Activated T-cell treated with anti-CD3 and anti-CD28 coated beads, Interleukin-2, amount 50 U/mL, for 1 hour (primary cell): Measurements from ENCODE around the gene DMGDH.

Experiments
- DNase-seq: peaks from one replicate; pipeline ENCODE4 v3.0.0-alpha.2; 2020

DMGDH gene

DNA sequence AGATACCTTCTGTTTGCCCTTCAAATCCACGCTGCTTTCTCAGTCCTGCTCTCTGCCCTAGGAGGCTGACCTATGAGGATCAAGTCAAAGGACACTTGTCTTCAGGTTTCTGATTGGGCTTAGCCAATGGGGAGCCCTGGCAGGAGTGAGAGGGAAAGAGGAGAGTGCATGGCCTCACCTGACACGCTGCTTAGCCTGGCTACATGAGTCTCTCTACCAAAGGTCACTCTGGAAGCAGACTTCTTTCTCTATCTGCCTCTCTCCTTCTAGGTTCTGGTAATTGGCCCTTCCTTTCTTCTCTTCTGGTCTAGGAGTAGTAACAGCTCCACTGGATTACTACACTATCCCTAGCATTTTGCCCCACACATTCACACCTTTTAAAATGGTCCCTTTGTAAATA, 97.5 kb downstream of the DMGDH start:
- no peak for DNase-seq

DNA sequence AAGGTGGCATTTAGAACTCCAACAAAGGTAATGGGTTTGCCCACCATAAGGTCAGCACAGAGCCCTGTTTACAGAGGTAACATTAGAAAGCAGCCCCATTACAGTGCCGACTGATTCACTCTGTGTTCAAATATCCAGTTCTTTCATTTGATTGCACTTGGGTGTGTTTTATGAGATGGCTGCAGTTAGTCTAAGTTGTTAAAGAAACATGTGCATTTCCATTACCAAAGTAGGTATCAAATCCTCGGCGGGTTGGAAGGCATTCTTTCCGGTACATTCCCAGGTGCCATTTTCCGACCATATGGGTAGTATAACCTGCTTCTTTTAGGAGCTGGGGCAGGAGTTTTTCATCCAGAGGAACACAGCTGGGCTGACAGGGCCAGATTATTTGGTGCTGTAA, 100.7 kb downstream of the DMGDH start:
- DNase-seq: no peak

DNA sequence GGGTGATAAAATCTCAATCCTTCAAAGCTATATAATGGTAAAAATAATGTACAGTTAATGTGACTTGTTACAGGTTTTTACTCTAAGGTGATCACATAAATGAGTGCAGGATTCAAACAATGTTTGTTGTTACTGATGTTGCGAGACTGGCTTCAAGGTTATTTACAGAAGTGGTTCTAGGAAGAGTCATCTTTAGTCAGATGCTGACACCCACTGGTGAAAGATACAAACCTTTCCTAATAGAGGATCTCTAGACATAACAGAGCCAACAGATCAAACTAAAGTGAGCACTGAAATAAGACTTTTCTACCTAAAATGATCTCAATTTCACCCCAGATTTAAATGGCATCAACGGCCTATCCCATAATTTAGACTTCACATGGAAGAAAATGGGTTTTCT, 104.6 kb downstream of the DMGDH start:
- DNase-seq: no peak

DNA sequence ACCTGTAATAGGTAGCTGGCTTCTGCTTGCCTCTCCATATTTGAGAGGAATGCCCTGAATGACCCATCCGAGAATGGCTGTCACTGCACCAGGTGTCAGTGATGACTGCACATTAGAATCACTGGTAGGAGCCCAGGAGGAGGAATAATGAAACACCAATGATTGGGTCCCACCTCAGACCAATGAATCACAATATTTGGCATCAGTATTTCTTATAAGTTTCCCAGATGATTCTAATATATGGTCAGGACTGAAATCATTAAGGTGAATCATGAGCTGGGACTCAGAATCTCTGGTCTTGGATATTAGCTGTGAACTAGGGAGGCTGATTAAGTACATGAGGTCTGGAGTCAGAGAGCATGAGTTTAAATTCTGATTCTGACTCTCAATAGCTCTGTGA, 107.7 kb downstream of the DMGDH start:
- DNase-seq: no peak

DNA sequence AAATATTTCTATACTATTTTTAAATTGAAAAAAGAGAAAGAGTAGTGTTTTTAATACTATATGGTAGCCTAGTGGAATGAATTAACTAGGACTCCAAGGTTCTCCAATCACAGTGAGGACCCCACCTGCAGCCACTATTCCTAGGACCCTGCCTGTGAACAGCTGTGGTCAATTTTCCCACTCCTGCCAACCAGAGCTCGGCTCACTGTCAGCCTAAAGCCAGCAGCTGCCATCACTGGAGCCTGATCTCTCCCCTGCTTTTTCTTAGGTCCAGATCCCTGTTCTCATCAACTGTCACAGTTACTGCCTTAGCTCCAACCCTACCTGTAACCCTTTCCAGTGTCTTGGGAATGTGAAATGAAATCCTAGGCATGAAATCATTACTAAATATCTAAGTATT, 109.7 kb downstream of the DMGDH start:
- no peak for DNase-seq

DNA sequence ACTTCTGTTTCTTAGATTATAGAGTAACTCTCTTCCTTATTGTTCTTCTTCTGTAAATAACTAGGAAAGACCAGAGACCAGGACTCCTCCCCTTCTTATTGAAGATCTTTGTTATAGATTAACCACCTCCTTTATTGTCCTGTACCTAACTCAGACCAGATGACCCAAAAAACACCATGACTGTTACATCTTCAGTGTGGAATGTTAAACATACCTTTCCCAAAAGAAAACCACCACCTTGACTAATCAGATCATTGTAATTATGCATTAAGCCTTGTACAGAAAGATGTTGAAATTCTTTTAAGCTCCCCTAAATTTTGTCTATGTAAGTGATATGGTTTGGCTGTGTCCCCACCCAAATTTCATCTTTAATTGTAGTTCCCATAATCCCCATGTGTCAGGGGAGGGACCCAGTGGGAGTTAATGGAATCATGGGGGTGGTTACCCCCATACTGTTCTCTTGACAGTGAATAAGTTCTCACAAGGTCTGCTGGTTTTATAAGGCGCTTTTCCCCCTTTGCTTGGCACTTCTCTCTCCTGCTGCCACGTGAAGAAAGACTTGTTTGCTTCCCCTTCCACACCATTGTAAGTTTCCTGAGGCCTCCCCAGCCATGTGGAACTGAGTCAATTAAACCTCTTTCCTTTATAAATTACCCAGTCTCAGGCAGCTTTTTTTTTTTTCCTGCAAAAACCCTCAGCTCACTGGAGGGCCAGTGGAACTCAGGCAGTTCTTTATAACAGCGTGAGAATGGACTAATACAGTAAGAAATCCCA, 110.6 kb downstream of the DMGDH start:
- DNase-seq: no peak

DNA sequence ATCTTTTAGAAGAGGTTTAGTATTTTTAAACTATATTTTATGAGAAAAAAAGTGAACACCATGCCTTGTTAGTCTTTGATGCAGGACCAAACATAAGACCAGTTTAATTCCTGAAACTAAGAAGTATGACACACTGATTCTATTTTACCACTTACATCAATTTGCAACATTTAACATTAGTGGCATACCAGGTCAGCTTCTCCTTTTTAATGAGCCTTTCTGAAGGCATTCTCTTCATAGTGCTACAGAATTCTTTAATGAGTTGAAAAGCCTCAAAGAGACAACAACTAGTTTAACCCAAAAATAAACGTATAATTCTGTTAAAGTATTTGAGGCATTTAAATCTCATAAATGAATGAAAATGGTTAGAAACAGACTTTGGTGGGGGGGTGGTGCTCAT, 112.6 kb downstream of the DMGDH start:
- DNase-seq: no peak

DNA sequence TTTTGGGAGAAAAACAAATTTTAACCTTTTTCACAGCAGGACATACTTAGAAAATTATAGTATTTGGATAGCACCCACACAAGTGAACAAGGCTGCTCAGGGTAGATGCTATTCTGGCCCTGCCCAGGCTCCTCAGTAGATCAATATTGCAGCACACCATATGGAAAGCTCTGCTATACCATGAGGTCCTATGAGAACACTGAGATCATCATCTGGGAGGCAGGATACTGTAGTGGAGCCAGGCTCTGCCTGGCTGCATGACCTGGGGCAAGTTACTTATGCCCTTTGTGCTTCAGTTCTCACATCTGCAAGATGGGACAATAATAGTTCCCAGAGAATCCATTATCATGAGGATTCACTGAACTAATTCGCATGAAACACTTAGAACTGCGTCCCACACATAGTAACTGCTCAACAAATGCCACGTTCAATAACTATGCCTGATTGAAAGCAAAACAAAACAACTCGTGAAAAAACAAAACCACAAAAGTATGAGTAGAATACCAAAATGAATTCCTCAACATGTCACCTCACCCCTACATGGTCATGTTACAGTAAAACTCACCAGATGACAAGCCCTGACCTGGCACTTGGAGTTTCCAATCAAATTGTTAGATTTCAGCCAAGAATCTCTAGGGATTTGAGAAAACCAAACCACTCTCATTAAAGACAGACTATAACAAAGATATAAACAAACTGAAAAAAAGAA, 116.2 kb downstream of the DMGDH start:
- no peak for DNase-seq
